ENCODE measurements around the gene PCGF1.
A peak's percentile ranks its signal among the peaks of the same experiment; 100 is the strongest.
"Not testable (repeated sequence)": the region's sequence is repeated elsewhere in the genome, so short reads cannot be mapped to it uniquely, and the experiment has no call there.

The PCGF1 gene

DNA sequence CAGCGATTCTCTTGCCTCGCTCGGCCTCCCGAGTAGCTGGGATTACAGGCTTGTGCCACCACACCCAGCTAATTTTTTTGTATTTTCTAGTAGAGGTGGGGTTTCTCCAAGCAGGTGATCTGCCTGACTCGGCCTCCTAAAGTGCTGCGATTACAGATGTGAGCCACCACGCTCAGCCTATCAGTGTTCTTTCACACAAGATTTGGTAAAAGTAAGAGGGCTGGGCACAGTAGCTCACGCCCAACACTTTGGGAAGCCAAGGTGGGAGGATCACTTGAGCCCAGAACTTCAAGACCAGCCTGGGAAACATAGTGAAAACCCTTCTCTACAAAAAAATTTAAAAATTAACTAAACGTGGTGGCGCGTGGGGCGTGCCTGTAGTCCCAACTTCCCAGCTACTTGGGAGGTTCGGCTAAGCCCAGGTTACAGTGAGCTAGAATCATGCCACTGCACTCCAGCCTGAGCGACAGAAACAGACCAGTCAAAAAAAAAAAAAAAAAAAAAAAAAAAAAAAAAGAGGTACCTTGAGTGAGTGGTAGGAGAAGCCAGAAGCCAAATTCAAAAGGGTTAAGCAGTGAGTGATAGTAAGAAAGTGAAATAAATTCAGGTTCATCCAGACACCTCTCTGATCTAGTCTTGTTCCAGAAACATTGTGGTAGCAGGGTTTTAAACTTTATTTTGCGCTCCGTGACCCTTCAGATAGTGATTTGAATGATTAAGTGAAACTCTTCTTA, 36.0 kb downstream of the PCGF1 start:
- no peak for DNase-seq

DNA sequence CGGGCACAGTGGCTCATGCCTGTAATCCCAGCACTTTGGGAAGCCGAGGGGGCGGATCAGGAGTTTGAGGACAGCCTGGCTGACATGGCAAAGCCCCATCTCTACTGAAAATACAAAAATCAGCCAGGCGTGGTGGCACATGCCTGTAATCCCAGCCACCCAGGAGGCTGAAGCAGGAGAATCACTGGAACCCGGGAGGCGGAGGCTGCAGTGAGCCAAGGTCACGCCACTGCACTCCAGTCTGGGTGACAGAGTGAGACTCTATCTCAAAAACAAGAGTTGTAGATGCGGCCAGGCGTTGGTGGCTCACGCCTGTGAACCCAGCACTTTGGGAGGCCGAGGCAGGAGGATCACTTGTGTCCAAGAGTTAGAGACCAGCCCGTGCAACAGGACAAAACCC, 36.8 kb downstream of the PCGF1 start:
- not testable (repeated sequence) for DNase-seq

DNA sequence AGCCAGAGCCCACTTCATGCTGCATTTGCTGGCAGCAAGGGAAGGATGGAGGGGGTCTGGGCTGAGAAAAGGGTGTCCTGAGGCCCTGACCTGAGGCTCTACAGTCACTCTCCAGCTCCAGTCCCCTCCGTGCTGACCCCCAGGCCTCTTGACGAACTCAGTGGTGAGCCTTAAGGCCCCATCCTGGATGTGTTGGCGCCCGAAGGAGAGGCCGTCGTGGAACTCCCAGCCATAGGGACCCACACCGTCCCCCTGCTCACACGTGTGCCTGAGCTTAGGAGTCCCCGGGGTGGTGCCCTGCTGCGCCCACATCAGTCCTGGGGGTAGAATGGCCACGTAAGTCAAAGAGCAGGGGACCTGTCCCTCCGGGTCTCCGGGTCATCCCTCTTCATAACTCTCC, 43.1 kb downstream of the PCGF1 start:
- no peak for DNase-seq

DNA sequence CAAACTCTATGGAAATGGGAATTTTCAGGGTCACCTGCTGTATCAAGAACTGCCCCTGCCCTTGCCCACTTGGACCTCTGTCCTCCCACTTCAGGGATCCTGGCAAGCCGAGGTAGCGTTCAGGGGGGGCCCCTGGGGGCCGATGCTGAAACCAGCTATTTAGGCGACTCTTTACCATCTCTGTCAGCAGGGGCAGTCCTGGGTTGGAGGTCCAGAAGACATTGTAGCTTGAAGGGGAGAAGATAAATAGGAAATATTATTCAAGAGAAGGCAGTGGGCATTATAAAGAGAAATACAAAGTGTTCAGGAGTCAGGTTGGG, 44.7 kb downstream of the PCGF1 start:
- no peak for DNase-seq

DNA sequence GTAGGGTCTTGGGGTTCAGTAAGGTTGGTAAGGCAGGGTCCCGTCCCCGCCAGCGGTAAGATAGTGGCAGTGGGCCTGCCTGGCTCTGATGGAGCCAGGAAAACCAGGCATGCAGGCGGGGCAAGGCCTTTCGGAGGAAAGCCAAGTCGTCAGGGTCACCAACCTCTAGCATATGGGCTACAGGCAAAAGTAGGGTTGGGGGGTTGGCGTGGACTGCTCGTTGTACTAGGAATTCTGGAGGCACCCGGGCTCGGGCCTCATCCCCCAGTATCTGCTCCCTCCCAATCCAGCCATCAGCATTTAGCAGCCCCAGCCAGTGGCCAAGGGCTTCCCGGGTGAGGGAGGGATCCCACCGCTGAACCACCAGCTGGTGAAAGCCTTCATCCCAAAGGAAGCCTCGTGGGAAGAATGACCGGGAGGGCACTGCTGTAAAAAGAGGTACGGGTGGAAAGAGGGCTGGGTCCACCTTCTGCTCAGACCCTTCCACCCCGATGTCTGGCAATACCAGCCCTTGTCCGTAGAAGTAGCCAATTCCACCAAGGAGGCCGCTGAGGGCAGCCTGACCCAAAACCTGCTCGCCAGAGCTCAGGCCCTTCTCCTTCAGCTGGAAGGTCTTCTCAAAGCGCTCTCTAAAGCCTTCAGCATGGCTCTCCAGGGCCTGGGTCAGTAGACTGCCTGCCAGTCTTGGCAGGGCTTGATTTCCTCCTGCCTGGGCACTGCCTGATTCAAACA, 45.3 kb downstream of the PCGF1 start:
- no peak for DNase-seq

DNA sequence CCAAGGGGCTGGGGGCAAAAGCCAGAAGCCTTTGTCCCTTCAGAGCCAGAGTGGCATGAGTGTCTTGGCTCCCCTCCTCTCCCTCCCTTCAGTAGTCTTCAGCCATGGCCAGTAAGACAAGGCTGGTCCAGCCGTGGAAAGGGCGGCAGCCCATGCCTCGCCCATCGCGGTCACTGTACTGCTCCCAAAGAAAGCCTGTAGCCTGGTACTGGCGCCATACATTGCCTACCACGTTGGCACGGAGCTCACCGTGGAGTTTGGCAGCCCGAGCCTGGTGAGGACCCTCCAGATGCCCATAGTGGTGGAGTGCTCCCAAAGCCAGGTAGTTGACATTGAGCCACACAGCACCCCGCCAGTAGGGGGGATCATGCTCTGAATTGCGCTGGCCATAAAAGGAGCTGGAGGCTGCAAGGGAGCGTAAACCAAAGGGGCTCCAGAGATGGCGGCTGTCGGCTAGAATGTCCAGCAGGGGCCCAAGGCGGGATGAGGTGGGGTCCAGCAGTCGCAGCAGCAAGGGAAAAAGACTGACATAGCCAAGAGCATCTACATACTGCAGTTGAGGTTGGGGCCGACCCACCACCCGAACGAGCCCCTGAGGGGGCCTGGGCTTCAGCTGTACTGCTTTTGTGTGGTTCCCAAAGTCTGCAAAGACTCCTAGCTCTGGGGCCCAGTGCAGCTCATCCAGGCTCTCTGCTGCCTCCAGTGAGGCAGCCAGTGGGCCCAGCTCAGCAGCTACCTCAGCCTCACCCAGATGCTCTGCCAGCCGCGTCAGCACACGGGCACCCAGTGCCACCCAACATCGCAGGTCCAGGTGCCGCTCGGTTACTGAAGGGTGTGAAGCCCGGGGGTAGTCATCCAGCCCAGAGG, 46.1 kb downstream of the PCGF1 start:
- no peak for DNase-seq

DNA sequence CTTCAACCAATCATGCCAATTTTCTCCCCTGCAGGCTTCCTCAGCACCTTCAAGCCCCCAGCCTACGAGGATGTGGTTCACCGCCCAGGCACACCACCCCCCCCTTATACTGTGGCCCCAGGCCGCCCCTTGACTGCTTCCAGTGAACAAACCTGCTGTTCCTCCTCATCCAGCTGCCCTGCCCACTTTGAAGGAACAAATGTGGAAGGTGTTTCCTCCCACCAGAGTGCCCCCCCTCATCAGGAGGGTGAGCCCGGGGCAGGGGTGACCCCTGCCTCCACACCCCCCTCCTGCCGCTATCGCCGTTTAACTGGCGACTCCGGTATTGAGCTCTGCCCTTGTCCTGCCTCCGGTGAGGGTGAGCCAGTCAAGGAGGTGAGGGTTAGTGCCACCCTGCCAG, 47.3 kb downstream of the PCGF1 start:
- DNase-seq: not testable (repeated sequence)

DNA sequence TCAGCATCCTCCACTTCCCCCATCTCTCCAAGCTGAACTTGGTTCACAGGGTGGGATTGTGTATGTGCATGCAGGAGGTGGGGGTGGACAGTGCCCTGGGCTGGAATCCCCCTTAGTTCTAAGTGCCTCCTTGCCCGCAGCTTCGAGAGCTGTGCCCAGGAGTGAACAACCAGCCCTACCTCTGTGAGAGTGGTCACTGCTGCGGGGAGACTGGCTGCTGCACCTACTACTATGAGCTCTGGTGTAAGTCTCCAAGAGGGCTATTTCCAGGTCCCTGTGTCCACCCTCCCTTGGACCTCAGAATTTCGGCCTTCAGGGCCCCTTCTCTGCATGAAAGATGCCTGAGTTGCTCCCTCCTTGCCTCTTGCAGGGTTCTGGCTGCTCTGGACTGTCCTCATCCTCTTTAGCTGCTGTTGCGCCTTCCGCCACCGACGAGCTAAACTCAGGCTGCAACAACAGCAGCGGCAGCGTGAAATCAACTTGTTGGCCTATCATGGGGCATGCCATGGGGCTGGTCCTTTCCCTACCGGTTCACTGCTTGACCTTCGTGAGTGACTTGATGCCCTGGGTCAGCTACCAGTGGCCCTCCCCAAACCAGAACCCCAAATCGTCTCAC, 47.9 kb downstream of the PCGF1 start:
- DNase-seq: not testable (repeated sequence)

DNA sequence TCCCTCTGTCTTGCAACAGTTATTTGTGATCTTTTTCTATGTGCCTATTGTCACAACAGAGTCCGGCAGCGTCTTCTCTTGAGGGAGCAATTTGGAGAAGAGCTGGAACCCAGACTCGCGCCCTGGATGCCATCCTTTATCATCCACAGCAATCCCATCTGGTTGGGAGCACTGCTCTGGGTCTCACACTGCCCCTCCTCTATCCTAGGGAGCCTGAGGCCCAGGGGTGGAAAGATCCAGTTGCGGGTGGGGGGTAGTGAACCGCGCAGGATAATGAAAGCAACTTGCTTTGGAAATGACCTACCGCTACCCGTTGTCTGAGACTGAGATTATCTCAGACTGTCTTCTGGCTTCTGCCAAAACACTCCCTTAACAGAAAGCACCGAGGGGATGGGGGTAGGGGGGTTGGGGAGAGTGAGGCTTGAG, 48.5 kb downstream of the PCGF1 start:
- DNase-seq: no peak

DNA sequence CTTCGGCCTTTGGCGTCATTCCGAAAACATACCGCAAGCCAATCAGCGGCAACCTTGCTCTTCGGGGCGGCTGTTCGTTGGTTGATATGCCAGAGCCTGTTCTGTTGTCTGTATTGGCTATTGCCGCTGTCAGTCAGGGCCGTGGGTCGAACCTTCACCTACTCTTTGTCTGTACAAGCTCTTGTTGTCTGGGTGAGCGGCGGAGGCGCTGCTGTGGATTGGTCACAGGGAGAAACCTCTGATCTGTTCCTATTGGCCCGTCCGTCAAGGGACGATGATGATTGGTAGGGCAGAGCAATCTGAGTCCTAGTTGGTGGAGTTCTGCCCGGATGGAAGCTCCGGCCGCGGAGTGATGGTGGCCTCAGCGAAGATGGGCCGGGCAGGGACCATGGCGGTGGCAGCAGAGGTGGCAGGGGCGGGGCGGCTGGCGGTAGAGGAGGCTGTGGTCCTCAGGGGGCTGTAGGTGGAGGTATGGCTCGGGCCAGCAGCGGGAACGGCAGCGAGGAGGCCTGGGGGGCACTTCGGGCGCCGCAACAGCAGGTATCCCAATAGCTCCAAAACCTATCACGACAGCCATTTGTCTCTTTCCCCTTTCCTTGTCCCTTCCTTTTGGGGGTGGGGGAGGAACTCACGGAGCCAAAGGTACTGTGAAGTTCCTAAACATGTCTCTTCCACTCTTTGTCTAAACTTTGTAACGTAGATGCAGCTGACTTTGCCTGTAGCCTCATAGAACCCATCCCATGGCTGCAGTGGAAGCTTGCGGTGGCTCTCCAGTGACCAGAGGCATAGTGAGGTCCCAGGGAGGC, 49.2 kb downstream of the PCGF1 start, which contains the start of gene WBP1:
TSS of gene WBP1 (plus strand) at position 307 of the 806 bp plus-strand sequence. CDS start at position 472, 165 bp downstream.
- DNase-seq: peak; percentile 75

DNA sequence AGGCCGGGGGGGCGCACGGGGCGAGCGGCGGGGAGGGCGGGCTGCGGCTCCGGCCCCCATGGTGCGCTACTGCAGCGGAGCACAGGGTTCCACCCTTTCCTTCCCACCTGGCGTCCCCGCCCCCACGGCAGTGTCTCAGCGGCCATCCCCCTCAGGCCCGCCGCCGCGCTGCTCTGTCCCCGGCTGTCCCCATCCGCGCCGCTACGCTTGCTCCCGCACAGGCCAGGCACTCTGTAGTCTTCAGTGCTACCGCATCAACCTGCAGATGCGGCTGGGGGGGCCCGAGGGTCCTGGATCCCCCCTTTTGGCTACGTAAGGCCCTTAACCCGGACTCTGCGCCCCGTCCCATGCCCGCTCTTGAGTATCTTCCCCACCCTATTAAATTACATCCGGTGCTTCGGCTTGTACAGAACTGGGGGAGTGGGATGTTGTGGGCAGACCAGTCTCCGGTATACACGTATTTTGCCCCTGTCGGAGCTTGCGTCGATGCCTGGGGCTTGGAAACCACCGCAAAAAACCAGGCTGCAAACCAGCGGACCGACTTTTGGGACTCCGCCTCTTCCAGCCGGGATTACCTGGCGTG, 49.9 kb downstream of the PCGF1 start:
- DNase-seq: peak; percentile 77

DNA sequence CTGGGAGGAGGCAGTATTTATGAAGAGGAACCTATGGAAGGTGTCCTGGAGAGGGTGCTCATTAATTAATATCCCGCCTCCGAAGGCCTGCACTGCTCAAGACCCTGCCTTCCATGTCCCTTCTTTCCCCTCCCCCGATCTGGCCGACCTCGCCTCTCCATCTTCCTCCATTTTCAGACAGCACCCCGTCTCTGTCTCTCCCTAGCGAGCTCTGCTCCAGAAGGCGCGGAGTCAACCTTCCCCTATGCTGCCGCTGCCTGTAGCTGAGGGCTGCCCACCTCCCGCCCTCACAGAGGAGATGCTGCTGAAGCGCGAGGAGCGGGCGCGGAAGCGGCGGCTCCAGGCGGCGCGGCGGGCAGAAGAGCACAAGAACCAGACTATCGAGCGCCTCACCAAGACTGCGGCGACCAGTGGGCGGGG, 50.4 kb downstream of the PCGF1 start:
- DNase-seq: no peak

All from activated gamma-delta T cell (primary cell).